NOMO-1 treated with dmso at 0.1 percent for 144 hours (cell line): ENCODE results near the gene RIMBP2.

Source experiments
- DNase-seq: peaks from one replicate; lab custom pipeline; 2025; ENCODE audit not compliant: unreplicated experiment; lab: John Stamatoyannopoulos, UW

Gene RIMBP2

GRCh38 chr12:130433411-130433810 is 282.7 kb downstream of the RIMBP2 start:
- DNase-seq, result no peak

GRCh38 chr12:130431176-130431575 is 284.9 kb downstream of the RIMBP2 start:
- no peak for DNase-seq

DNA sequence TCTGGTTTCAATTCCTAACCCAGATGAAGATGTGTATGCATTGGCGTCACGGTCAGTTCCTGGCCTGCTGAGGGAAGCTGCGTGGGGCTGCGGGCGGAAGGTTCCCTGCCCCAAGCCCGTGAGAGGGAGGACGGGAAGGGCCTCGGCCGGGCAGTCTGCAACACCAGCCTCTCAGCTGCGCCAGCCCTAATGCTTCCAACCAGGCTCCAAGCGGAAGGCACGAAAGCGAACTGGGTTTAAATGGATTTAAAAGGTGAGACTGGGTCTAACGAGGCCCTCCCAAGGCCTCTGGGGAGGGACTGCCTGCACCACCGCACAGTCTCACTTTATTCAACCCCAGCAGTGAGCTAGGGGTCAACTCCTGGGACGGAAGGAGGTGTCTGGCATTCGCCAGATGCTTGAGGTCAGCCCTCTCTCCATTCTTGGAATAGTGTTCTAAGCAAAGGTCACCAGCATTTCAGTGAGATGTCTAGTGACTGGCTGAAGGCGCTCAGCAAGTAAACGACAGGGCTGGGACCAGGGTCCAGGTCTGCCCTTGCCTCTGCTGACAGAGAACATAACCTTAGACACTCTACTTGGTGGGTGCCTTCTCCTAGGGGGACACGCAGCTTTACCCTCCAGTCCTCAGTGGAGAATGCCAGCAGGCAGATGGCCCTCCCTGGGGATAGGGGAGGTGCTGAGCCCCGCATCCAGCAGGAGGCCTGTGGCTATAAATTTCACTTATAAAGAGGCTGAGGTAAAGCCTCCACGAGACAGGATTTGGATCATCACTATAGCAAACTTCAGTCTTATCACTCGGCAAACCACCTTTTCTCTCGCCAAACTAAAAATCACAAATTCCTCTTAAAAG is 286.2 kb downstream of the RIMBP2 start:
- DNase-seq, result no peak

DNA sequence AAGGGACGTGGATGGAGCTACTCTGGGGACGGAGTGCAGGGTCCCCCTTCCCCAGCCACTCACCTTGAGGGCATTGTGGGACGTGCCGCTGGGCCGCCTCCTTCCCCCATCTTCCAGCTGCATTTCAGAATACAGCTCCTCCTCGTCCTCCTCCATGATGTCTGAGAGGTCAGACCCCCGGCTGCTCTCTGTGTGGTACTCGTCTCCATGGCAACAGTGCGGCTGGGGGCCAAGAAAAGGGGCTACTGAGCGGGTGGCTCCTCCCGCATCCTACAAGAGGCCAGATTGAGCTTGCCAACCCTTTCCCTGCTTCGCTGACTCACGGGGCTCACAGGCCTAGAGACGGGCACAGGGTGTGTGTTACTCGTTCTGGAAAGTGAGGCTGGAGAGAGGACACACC is 288.0 kb downstream of the RIMBP2 start:
- no peak for DNase-seq

- DNase-seq, result no peak
Observed at GRCh38 chr12:130427381-130427887, 288.7 kb downstream of the RIMBP2 start.

- no peak for DNase-seq
Observed at GRCh38 chr12:130425698-130426245, 290.3 kb downstream of the RIMBP2 start.

DNA sequence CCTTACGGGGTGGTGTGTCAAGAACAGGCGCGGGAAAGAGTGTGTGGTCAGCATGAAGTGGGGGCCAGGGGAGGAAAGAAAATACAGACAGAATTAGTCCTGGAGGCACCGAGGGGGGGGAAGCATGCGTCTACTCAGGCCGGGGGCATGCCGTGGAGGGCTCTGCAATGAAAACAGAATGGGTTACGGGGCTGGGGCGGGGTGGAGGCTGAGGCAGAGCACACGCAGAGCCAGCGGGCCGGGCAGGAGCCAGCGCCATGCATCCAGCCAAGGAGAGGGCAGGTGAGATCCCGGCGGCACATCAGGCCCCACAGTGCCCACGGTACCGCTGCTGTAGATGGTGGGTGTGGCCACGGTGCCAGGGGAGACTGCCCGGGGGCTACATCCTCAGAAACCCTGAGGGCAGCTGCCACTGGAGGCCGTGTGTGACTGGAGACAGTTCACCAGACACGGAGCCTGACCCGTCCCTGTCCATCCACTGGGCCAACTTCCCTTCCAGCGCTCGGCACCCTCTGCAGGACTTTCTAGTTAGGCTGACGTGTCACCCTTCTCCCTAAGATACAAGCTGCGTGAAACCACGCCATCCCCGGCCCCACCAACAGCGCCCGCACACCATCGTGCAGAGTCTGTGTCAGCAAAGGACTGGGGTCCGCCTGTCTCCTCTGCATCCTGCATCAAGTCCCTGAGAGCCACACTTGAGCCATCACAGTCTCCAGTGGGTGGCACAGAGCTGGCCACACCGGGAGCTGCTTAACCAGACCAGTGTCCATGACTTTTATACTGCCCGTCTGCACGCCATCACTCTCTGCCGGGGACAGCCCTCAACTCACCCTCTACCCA is 291.0 kb downstream of the RIMBP2 start:
- DNase-seq, result no peak

- DNase-seq, result no peak
Observed at GRCh38 chr12:130423991-130424857, 291.9 kb downstream of the RIMBP2 start.

DNA sequence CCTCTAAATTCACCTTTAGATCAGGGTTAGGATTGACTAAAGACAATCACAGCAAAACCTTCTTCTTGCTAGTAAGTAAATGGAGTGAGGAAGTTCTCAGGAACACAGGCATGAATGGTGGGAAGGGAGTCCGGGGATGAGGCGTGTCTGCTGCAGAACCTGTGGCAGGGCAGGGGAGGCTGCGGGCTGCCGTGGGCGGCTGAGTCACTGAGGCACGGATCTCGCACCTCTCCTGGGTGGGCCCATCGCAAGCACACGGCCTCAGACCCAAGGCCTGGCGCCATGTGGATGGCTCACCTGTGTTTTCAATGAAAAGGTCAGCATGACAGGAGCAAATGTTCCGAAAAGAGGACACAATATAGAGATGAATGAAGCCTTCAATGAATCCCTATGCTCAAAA is 293.0 kb downstream of the RIMBP2 start:
- DNase-seq, result no peak

DNA sequence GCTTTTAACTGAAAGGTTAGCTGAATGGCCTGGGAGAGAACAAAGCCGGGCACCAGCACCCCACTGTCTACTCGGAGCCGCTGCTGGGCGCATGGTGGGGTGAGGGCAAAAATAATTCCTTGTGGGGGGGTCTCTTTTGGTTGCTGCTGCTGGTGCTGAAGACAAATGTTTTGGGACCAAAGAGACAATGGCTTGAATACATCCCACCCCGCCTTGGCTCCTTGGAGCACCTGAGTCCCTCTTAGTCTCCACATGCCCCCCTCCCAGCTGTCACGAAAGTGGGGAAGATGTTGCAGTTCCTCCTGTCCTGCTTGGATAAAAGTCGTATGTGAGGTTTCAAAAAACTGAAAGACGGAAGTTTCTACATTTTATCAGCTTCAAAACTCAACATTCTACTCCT is 293.4 kb downstream of the RIMBP2 start:
- DNase-seq, result no peak

GRCh38 chr12:130421896-130422295 is 294.2 kb downstream of the RIMBP2 start:
- DNase-seq, result no peak

- no peak for DNase-seq
Observed at GRCh38 chr12:130420071-130420470, 296.0 kb downstream of the RIMBP2 start.

GRCh38 chr12:130419116-130419515 is 297.0 kb downstream of the RIMBP2 start:
- no peak for DNase-seq

- no peak for DNase-seq
Observed at GRCh38 chr12:130418251-130418650, 297.8 kb downstream of the RIMBP2 start.

GRCh38 chr12:130414381-130414780 is 301.7 kb downstream of the RIMBP2 start:
- no peak for DNase-seq

- DNase-seq, result no peak
Observed at GRCh38 chr12:130413909-130414308, 302.2 kb downstream of the RIMBP2 start.

DNA sequence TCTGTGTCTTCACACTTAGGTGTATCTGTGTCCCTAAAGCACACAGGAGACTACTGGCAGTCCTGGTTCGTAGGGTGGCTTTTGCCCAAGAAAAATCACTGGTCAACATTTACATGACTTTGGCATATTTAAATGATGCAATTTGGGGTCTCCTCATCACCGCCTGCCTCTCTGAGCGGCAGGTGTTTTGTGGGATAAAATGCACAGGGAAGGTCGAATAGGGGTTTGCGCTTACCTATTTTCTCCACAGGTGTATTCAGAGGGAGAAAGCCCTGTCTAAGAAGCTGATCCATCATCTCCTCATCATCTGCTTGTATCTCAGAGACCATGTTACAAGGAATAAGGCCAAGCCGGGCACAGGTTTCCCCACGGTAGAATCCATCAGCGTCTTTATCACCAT is 303.7 kb downstream of the RIMBP2 start:
- no peak for DNase-seq

GRCh38 chr12:130405332-130405731 is 310.8 kb downstream of the RIMBP2 start:
- no peak for DNase-seq

DNA sequence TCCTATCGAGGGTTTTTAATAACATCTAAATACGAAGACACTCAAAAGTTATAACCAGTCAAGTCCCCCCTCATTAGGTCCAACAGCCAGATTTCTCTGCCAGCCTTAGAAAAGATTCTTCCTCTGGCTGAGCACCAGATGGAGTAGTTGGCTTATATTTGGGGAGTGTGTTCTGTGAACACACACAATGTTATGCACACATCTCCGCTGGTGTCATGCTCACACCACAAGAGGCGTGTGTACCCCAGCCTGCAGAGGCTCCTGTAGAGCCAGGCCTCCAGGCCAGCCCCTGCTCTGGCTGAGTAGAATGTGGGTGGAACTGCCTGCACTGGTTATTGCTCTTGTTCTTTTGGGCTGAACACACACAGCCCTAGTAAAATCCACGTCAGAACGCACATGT is 314.4 kb downstream of the RIMBP2 start:
- no peak for DNase-seq

GRCh38 chr12:130398100-130398848 is 317.8 kb downstream of the RIMBP2 start:
- DNase-seq, result no peak
